Activated CD8-positive, alpha-beta memory T cell treated with anti-CD3 and anti-CD28 coated beads, Interleukin-2, amount 50 U/mL, for 4 hours (primary cell): ENCODE data around the gene AQP2.

Experiments used
- DNase-seq: peaks from one replicate; pipeline ENCODE4 v3.0.0-alpha.2; 2020

AQP2 gene

GRCh38 chr12:50004696-50005095 is 54.2 kb downstream of the AQP2 start:
- DNase-seq = no peak

GRCh38 chr12:50005175-50005574 is 54.6 kb downstream of the AQP2 start:
- no peak for DNase-seq

- no peak for DNase-seq
Measured at GRCh38 chr12:50006280-50006679, 55.7 kb downstream of the AQP2 start.

GRCh38 chr12:50006754-50007442 is 56.4 kb downstream of the AQP2 start:
- DNase-seq = no peak
